Stomach (tissue), 4 donors: ENCODE measurements around the gene COL4A1.

Experiments
- CTCF ChIP-seq, 7 experiments: fragments of 450-650 bp in 4 of 7; fragments of 200-600 bp in 3 of 7; sonication (generic) in 3 of 7; IDR thresholded peaks; one replicate each; pipeline ENCODE4 v1.5.1; 2016 to 2019; ENCODE audit warnings: antibody characterized with exemption in 7 of 7, control low read depth in 2 of 7, mild to moderate bottlenecking in 1 of 7
- EP300 ChIP-seq: sonication (generic); formaldehyde crosslinking; IDR thresholded peaks from one replicate; pipeline ENCODE4 v1.6.1; 2017; ENCODE audit warnings: antibody characterized with exemption
- POLR2A ChIP-seq, 4 donors: fragments of 450-650 bp; IDR thresholded peaks; one replicate each; pipeline ENCODE4 v1.6.1; 2016; ENCODE audit warnings: antibody characterized with exemption in 4 of 4, control low read depth in 2 of 4, mild to moderate bottlenecking in 1 of 4, moderate library complexity in 1 of 4

DNA sequence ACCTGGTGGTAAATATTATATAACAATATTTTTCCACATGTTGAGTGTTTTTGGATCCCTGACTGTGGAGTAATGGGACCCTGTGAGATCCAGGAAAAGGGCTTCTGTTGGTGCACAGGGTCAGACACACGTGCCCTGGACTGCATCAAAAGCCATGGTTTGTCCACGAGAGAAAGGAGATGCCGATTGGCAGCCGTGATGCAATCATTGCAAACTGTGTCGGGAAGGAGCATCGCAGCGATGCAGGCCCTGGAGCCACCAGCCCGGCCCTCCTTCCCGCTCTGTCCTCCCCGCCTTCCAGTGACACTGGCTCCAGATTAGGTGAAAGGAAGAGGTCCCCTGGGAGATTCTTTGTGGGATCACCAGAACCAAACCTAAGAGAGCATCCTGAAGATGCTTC, 9.2 kb upstream of the COL4A1 start:
- TF ChIP-seq CTCF (IDR thresholded peaks at IDR 0.05), result no peak
- no peak for TF ChIP-seq EP300
- no peak for TF ChIP-seq POLR2A (IDR thresholded peaks at IDR 0.05)
